Ishikawa (cell line): Measurements from ENCODE around the gene RETREG3.

Experiments
- CEBPB ChIP-seq: IDR thresholded peaks from 2 replicates; pipeline ENCODE4 v1.6.1; 2012
- CREB1 ChIP-seq: IDR thresholded peaks from 2 replicates; pipeline ENCODE4 v1.6.1; 2012; ENCODE audit warnings: low read depth
- EP300 ChIP-seq: IDR thresholded peaks from 2 replicates; pipeline ENCODE4 v1.6.1; 2012; ENCODE audit warnings: borderline replicate concordance
- MAX ChIP-seq: IDR thresholded peaks from 2 replicates; pipeline ENCODE4 v1.6.1; 2012
- NFIC ChIP-seq: IDR thresholded peaks from 2 replicates; pipeline ENCODE4 v1.6.1; 2012
- RAD21 ChIP-seq: IDR thresholded peaks from 2 replicates; pipeline ENCODE4 v1.6.1; 2012; ENCODE audit warnings: low read depth
- REST ChIP-seq: IDR thresholded peaks from 2 replicates; pipeline ENCODE4 v1.6.1; 2012; ENCODE audit warnings: low read depth, mild to moderate bottlenecking
- TAF1 ChIP-seq: IDR thresholded peaks from 2 replicates; pipeline ENCODE4 v1.6.1; 2012; ENCODE audit warnings: low read depth, mild to moderate bottlenecking
- YY1 ChIP-seq: IDR thresholded peaks from 2 replicates; pipeline ENCODE4 v1.6.1; 2012; ENCODE audit warnings: low read depth
- TF ChIP-seq, protein P1 (sequence below): IDR thresholded peaks from 2 replicates; pipeline ENCODE4 v1.6.1; 2012

- no peak for TF ChIP-seq YY1
- TF ChIP-seq, protein P1, sequence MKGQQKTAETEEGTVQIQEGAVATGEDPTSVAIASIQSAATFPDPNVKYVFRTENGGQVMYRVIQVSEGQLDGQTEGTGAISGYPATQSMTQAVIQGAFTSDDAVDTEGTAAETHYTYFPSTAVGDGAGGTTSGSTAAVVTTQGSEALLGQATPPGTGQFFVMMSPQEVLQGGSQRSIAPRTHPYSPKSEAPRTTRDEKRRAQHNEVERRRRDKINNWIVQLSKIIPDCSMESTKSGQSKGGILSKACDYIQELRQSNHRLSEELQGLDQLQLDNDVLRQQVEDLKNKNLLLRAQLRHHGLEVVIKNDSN = no peak
- TF ChIP-seq NFIC = no peak
- TF ChIP-seq TAF1 = no peak
- TF ChIP-seq REST = no peak
- TF ChIP-seq MAX = no peak
- no peak for TF ChIP-seq RAD21
- TF ChIP-seq EP300 = no peak
- no peak for TF ChIP-seq CEBPB
- TF ChIP-seq CREB1 = no peak
Measured at GRCh38 chr17:42547698-42548069, 61.5 kb downstream of the RETREG3 start.
